Measurements from ENCODE around the gene ATP10B.

Gene ATP10B

GRCh38 chr5:160697281-160697680, 154.7 kb downstream of the ATP10B start:
- no peak for TF ChIP-seq EZH2phosphoT487 (conservative IDR thresholded peaks at IDR 0.05; ENCODE audit: low read length)
- TF ChIP-seq CTCF (IDR thresholded peaks at IDR 0.05; ENCODE audit: insufficient read depth, low read length, poor library complexity, severe bottlenecking), result no peak
- H3K4me3 ChIP-seq (ENCODE audit: insufficient read depth, low read length, poor library complexity, severe bottlenecking), result no peak overlapping the region
- H3K9me3 ChIP-seq (ENCODE audit: insufficient read depth, low read length), result no peaks in the 10 kb centered on the region
- H4K20me1 ChIP-seq (ENCODE audit: low read depth, low read length), result no peaks in the 10 kb centered on the region
- no peak overlapping the region for H3K9ac ChIP-seq (ENCODE audit: low read length)
- no peaks in the 10 kb centered on the region for H3F3A ChIP-seq (ENCODE audit: insufficient read depth)
- no peak overlapping the region for H2AFZ ChIP-seq (ENCODE audit: low read depth, low read length, severe bottlenecking)
- no peaks in the 10 kb centered on the region for H3K9me2 ChIP-seq (replicated peaks; ENCODE audit: insufficient read depth, low read length)
- no peak overlapping the region for H3K4me2 ChIP-seq (ENCODE audit: low read depth, low read length, poor library complexity, severe bottlenecking)
- H3K79me2 ChIP-seq (ENCODE audit: insufficient read depth, low read length), result no peaks in the 10 kb centered on the region
- H3K27me3 ChIP-seq (ENCODE audit: low read length), result no peaks in the 10 kb centered on the region
- H3K27ac ChIP-seq (ENCODE audit: low read depth, low read length), result no peak overlapping the region
- H3K36me3 ChIP-seq (ENCODE audit: low read length), result no peaks in the 10 kb centered on the region

GRCh38 chr5:160694896-160695295, 157.1 kb downstream of the ATP10B start:
- H3K9ac ChIP-seq (ENCODE audit: low read length), result no peak overlapping the region
- H3K4me2 ChIP-seq (ENCODE audit: low read depth, low read length, poor library complexity, severe bottlenecking), result no peak overlapping the region
- TF ChIP-seq CTCF (IDR thresholded peaks at IDR 0.05; ENCODE audit: insufficient read depth, low read length, poor library complexity, severe bottlenecking) (no peak), EZH2phosphoT487 (conservative IDR thresholded peaks at IDR 0.05; ENCODE audit: low read length) (no peak)
- H3K9me2 ChIP-seq (replicated peaks; ENCODE audit: insufficient read depth, low read length), result no peaks in the 10 kb centered on the region
- H3K79me2 ChIP-seq (ENCODE audit: insufficient read depth, low read length), result no peaks in the 10 kb centered on the region
- H3K9me3 ChIP-seq (ENCODE audit: insufficient read depth, low read length), result no peaks in the 10 kb centered on the region
- H4K20me1 ChIP-seq (ENCODE audit: low read depth, low read length), result no peaks in the 10 kb centered on the region
- no peak overlapping the region for H3K27ac ChIP-seq (ENCODE audit: low read depth, low read length)
- H2AFZ ChIP-seq (ENCODE audit: low read depth, low read length, severe bottlenecking), result no peak overlapping the region
- H3F3A ChIP-seq (ENCODE audit: insufficient read depth), result no peaks in the 10 kb centered on the region
- H3K4me3 ChIP-seq (ENCODE audit: insufficient read depth, low read length, poor library complexity, severe bottlenecking), result no peak overlapping the region
- H3K27me3 ChIP-seq (ENCODE audit: low read length), result no peaks in the 10 kb centered on the region
- no peaks in the 10 kb centered on the region for H3K36me3 ChIP-seq (ENCODE audit: low read length)

GRCh38 chr5:160693831-160694465, 158.1 kb downstream of the ATP10B start:
- H3K9ac ChIP-seq (ENCODE audit: low read length), result no peak overlapping the region
- TF ChIP-seq CTCF (IDR thresholded peaks at IDR 0.05; ENCODE audit: insufficient read depth, low read length, poor library complexity, severe bottlenecking) (no peak), EZH2phosphoT487 (conservative IDR thresholded peaks at IDR 0.05; ENCODE audit: low read length) (no peak)
- no peaks in the 10 kb centered on the region for H4K20me1 ChIP-seq (ENCODE audit: low read depth, low read length)
- H3K4me2 ChIP-seq (ENCODE audit: low read depth, low read length, poor library complexity, severe bottlenecking), result no peak overlapping the region
- H3K4me3 ChIP-seq (ENCODE audit: insufficient read depth, low read length, poor library complexity, severe bottlenecking), result no peak overlapping the region
- H3F3A ChIP-seq (ENCODE audit: insufficient read depth), result no peaks in the 10 kb centered on the region
- H3K36me3 ChIP-seq (ENCODE audit: low read length), result no peaks in the 10 kb centered on the region
- no peaks in the 10 kb centered on the region for H3K27me3 ChIP-seq (ENCODE audit: low read length)
- H3K79me2 ChIP-seq (ENCODE audit: insufficient read depth, low read length), result no peaks in the 10 kb centered on the region
- no peaks in the 10 kb centered on the region for H3K9me2 ChIP-seq (replicated peaks; ENCODE audit: insufficient read depth, low read length)
- H2AFZ ChIP-seq (ENCODE audit: low read depth, low read length, severe bottlenecking), result no peak overlapping the region
- no peaks in the 10 kb centered on the region for H3K9me3 ChIP-seq (ENCODE audit: insufficient read depth, low read length)
- H3K27ac ChIP-seq (ENCODE audit: low read depth, low read length), result no peak overlapping the region
